Trophoblast cell (in vitro differentiated cells and primary cell): Measurements from ENCODE around the gene MYNN.

Experiments
- DNase-seq, 2 donors: peaks; one replicate each; pipeline ENCODE4 v3.0.0-alpha.2; 2016
- H2AFZ ChIP-seq: 2 replicates; pipeline ENCODE4 v1.6.1; 2013; ENCODE audit warnings: low read length, moderate library complexity, mild to moderate bottlenecking; ENCODE audit not compliant: insufficient read depth, poor library complexity
- H2AK5ac ChIP-seq: 2 replicates; pipeline ENCODE4 v1.6.1; 2013; ENCODE audit warnings: mild to moderate bottlenecking, low read length
- H2BK120ac ChIP-seq: 2 replicates; pipeline ENCODE4 v1.6.1; 2013; ENCODE audit warnings: low read length, mild to moderate bottlenecking, moderate library complexity; ENCODE audit not compliant: insufficient read depth, poor library complexity
- H2BK12ac ChIP-seq: 2 replicates; pipeline ENCODE4 v1.6.1; 2013; ENCODE audit warnings: mild to moderate bottlenecking, low read length, moderate library complexity
- H2BK5ac ChIP-seq: 2 replicates; pipeline ENCODE4 v1.6.1; 2013; ENCODE audit warnings: low read length, low read depth, moderate library complexity, mild to moderate bottlenecking; ENCODE audit not compliant: poor library complexity
- H3K14ac ChIP-seq: 2 replicates; pipeline ENCODE4 v1.6.1; 2013; ENCODE audit warnings: mild to moderate bottlenecking, low read length
- H3K18ac ChIP-seq: 2 replicates; pipeline ENCODE4 v1.6.1; 2013; ENCODE audit warnings: mild to moderate bottlenecking, low read length
- H3K23ac ChIP-seq: 2 replicates; pipeline ENCODE4 v1.6.1; 2013; ENCODE audit warnings: low read length
- H3K27ac ChIP-seq: 2 replicates; pipeline ENCODE4 v1.5.1; 2013; ENCODE audit warnings: low read depth, mild to moderate bottlenecking, inconsistent platforms, low read length, moderate library complexity
- H3K27me3 ChIP-seq: 2 replicates; pipeline ENCODE4 v1.6.1; 2013; ENCODE audit warnings: inconsistent platforms, mild to moderate bottlenecking, low read length, moderate library complexity; ENCODE audit not compliant: insufficient read depth
- H3K36me3 ChIP-seq, 2 experiments: 1 replicate in 1 of 2; 2 replicates in 1 of 2; pipeline ENCODE4 v1.6.1; 2013; ENCODE audit warnings: low read length in 2 of 2, mild to moderate bottlenecking in 2 of 2, moderate library complexity in 1 of 2; ENCODE audit not compliant: insufficient read depth in 2 of 2, control insufficient read depth in 1 of 2
- H3K4ac ChIP-seq: 2 replicates; pipeline ENCODE4 v1.6.1; 2013; ENCODE audit warnings: low read depth, mild to moderate bottlenecking, low read length, moderate library complexity
- H3K4me1 ChIP-seq, 2 experiments: 1 replicate in 1 of 2; 2 replicates in 1 of 2; pipeline ENCODE4 v1.6.1; 2013; ENCODE audit warnings: low read length in 2 of 2, mild to moderate bottlenecking in 2 of 2, moderate library complexity in 1 of 2; ENCODE audit not compliant: insufficient read depth in 2 of 2, control insufficient read depth in 1 of 2
- H3K4me2 ChIP-seq: 2 replicates; pipeline ENCODE4 v1.6.1; 2013; ENCODE audit warnings: inconsistent platforms, mild to moderate bottlenecking, low read length, moderate library complexity
- H3K4me3 ChIP-seq: 2 replicates; pipeline ENCODE4 v1.5.1; 2013; ENCODE audit warnings: mild to moderate bottlenecking, low read depth, low read length, inconsistent platforms
- H3K79me1 ChIP-seq: one replicate; pipeline ENCODE4 v1.6.1; 2013; ENCODE audit warnings: low read length
- H3K79me2 ChIP-seq: 2 replicates; pipeline ENCODE4 v1.6.1; 2013; ENCODE audit warnings: low read length, mild to moderate bottlenecking; ENCODE audit not compliant: control insufficient read depth, insufficient read depth, poor library complexity
- H3K9ac ChIP-seq: 2 replicates; pipeline ENCODE4 v1.6.1; 2013; ENCODE audit warnings: mild to moderate bottlenecking, low read length
- H3K9me3 ChIP-seq: 2 replicates; pipeline ENCODE4 v1.6.1; 2013; ENCODE audit warnings: low read depth, mild to moderate bottlenecking, control low read depth, inconsistent platforms, low read length; ENCODE audit not compliant: insufficient read depth
- H4K12ac ChIP-seq: 2 replicates; pipeline ENCODE4 v1.6.1; 2013; ENCODE audit warnings: low read depth, mild to moderate bottlenecking, low read length, moderate library complexity
- H4K8ac ChIP-seq: 2 replicates; pipeline ENCODE4 v1.6.1; 2013; ENCODE audit warnings: low read depth, mild to moderate bottlenecking, low read length, moderate library complexity
- H4K91ac ChIP-seq: one replicate; pipeline ENCODE4 v1.6.1; 2013; ENCODE audit warnings: low read depth, mild to moderate bottlenecking, low read length, moderate library complexity
- WGBS: extraction: QIAGEN DNeasy Blood & Tissue Kit; methylation state at CpG from one replicate; pipeline ENCODE4 v1.1.7; 2013; ENCODE audit warnings: missing lambda C conversion rate; ENCODE audit not compliant: insufficient read length, insufficient coverage; ENCODE audit errors: extremely low coverage; 5-methylcytosine and 5-hydroxymethylcytosine counted together

Gene MYNN

GRCh38 chr3:169790219-169790618 is 17.0 kb downstream of the MYNN start:
- no peak overlapping the region for H3K14ac ChIP-seq
- H3K9me3 ChIP-seq: no peaks in the 10 kb centered on the region
- no peak for DNase-seq
- H3K23ac ChIP-seq: no peak overlapping the region
- no peak overlapping the region for H2BK12ac ChIP-seq
- H3K4me1 ChIP-seq: no peaks in the 10 kb centered on the region
- H3K4ac ChIP-seq: no peak overlapping the region
- H3K27me3 ChIP-seq: no peaks in the 10 kb centered on the region
- no peaks in the 10 kb centered on the region for H3K79me2 ChIP-seq
- H4K12ac ChIP-seq: no peak overlapping the region
- no peak overlapping the region for H3K27ac ChIP-seq
- no peaks in the 10 kb centered on the region for H3K79me1 ChIP-seq
- H3K18ac ChIP-seq: no peak overlapping the region
- H4K91ac ChIP-seq: no peak overlapping the region
- H3K4me2 ChIP-seq: no peak overlapping the region
- no peak overlapping the region for H3K9ac ChIP-seq
- no peak overlapping the region for H2BK5ac ChIP-seq
- no peak overlapping the region for H2AK5ac ChIP-seq
- no peak overlapping the region for H2AFZ ChIP-seq
- H3K4me3 ChIP-seq: no peak overlapping the region
- H4K8ac ChIP-seq: no peak overlapping the region
- H3K36me3 ChIP-seq: peaks cover 5 to 11% of the 10 kb centered on the region in 2 experiments
- no peak overlapping the region for H2BK120ac ChIP-seq

DNA sequence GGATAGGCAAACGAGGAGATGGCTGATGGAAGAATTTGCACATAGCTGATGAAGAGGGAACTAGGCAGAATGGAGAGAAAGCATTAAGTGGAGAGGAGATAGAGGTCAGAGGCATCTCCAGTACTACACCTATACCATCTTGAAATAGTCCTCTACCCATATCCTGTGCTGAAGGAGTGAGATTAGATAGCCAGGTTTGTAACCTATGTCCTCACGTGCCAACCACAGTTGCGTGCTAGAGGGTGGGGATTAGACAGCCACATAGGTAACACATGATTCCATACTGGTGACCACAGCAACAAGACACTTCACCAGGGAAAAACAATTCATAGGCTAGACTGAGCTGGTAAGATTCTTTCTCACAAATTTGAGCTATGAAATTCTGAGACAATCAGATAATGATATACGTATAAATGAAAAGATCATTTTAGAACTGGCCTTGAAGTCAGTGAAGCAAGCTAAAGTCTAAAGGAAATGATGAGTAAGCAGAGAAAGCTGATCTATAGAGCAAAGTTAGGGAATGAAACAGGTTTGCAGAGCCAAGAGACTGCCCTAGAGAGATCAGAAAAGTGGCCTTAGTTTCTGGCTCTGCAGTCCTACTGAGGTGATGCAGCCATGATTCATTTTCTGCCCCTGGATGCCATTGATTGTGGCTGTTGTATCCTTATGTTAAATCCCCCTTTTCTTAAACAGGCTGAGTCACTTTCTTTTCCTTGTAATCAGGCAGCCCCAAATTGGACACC is 17.7 kb downstream of the MYNN start:
- H3K4me3 ChIP-seq: no peak overlapping the region
- H2BK120ac ChIP-seq: no peak overlapping the region
- H3K4ac ChIP-seq: no peak overlapping the region
- no peak overlapping the region for H4K91ac ChIP-seq
- no peak overlapping the region for H3K14ac ChIP-seq
- no peaks in the 10 kb centered on the region for H3K79me2 ChIP-seq
- H3K9me3 ChIP-seq: no peaks in the 10 kb centered on the region
- no peak overlapping the region for H2BK12ac ChIP-seq
- H3K18ac ChIP-seq: no peak overlapping the region
- no peaks in the 10 kb centered on the region for H3K79me1 ChIP-seq
- H2AFZ ChIP-seq: no peak overlapping the region
- no peak overlapping the region for H4K8ac ChIP-seq
- peak; percentile 49 to 74 for DNase-seq
- H4K12ac ChIP-seq: no peak overlapping the region
- peaks cover 5 to 8% of the 10 kb centered on the region in 2 experiments for H3K36me3 ChIP-seq
- H3K4me1 ChIP-seq: no peaks in the 10 kb centered on the region
- H3K23ac ChIP-seq: no peak overlapping the region
- H3K4me2 ChIP-seq: no peak overlapping the region
- H2AK5ac ChIP-seq: no peak overlapping the region
- WGBS: no CpG with 5 or more reads among the region's 4 CpGs
- H3K27me3 ChIP-seq: no peaks in the 10 kb centered on the region
- no peak overlapping the region for H3K27ac ChIP-seq
- no peak overlapping the region for H3K9ac ChIP-seq
- no peak overlapping the region for H2BK5ac ChIP-seq

DNA sequence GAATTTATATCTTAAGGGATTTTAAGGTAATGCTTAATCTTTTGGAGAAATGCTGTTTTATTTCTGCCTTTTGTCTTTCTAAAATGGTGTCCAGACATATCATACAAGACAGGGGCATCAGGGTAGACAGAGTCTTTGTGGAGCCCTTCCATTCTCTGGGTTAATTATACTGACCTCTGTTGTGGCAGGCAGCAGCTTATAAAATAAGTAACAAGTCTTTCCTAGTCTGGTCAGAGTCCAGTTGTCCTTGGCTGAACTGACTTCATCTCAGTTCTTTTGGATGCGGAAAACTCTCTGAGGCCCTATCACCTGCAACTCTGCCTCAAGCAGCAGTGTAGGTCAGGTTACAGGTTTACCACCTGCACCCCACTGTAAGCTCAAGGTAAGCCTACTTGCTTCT is 19.2 kb downstream of the MYNN start:
- H3K9ac ChIP-seq: no peak overlapping the region
- no peak overlapping the region for H4K91ac ChIP-seq
- H2AFZ ChIP-seq: no peak overlapping the region
- no peak overlapping the region for H2BK12ac ChIP-seq
- H3K4me3 ChIP-seq: no peak overlapping the region
- H2BK5ac ChIP-seq: no peak overlapping the region
- no peaks in the 10 kb centered on the region for H3K9me3 ChIP-seq
- no peak overlapping the region for H3K27ac ChIP-seq
- no peaks in the 10 kb centered on the region for H3K4me1 ChIP-seq
- H3K36me3 ChIP-seq: peaks cover 5 to 6% of the 10 kb centered on the region in 2 experiments
- H3K79me1 ChIP-seq: no peaks in the 10 kb centered on the region
- DNase-seq: no peak
- H3K79me2 ChIP-seq: no peaks in the 10 kb centered on the region
- no peak overlapping the region for H3K14ac ChIP-seq
- no peak overlapping the region for H3K4me2 ChIP-seq
- no peak overlapping the region for H4K8ac ChIP-seq
- H2AK5ac ChIP-seq: no peak overlapping the region
- WGBS: no CpG with 5 or more reads among the region's 1 CpG
- no peak overlapping the region for H3K18ac ChIP-seq
- no peak overlapping the region for H2BK120ac ChIP-seq
- no peak overlapping the region for H3K23ac ChIP-seq
- no peaks in the 10 kb centered on the region for H3K27me3 ChIP-seq
- no peak overlapping the region for H4K12ac ChIP-seq
- H3K4ac ChIP-seq: no peak overlapping the region

DNA sequence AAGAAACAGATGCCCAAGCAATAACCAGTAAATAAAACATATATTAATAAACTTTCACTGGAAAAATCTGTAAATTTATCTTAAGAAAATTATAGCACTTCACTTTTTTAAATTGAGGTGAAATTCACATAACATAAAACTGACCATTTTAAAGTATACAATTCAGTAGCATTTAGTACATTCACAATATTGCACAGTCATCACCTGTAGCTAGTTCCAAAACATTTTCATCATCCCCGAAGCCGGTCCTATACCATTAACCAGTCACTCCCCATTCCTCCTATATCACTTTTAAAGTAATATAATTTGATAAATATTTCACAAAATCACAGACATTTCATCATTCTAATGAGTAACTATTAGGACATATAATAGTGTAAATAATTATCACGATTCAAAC is 31.5 kb downstream of the MYNN start:
- no peak overlapping the region for H2BK12ac ChIP-seq
- no peak overlapping the region for H4K91ac ChIP-seq
- H2BK120ac ChIP-seq: no peak overlapping the region
- H3K4me3 ChIP-seq: no peak overlapping the region
- no peak overlapping the region for H3K9ac ChIP-seq
- no CpG with 5 or more reads among the region's 3 CpGs for WGBS
- no peak overlapping the region for H3K4ac ChIP-seq
- H4K12ac ChIP-seq: no peak overlapping the region
- H3K79me2 ChIP-seq: no peaks in the 10 kb centered on the region
- H2BK5ac ChIP-seq: no peak overlapping the region
- no peak overlapping the region for H2AK5ac ChIP-seq
- no peak overlapping the region for H3K18ac ChIP-seq
- no peaks in the 10 kb centered on the region for H3K27me3 ChIP-seq
- no peak overlapping the region for H3K14ac ChIP-seq
- H3K23ac ChIP-seq: no peak overlapping the region
- no peak overlapping the region for H4K8ac ChIP-seq
- no peak for DNase-seq
- H3K4me1 ChIP-seq: no peaks in the 10 kb centered on the region
- no peaks in the 10 kb centered on the region for H3K9me3 ChIP-seq
- peaks cover 2% of the 10 kb centered on the region in 2 experiments for H3K36me3 ChIP-seq
- no peak overlapping the region for H3K27ac ChIP-seq
- no peak overlapping the region for H2AFZ ChIP-seq
- no peak overlapping the region for H3K4me2 ChIP-seq
- no peaks in the 10 kb centered on the region for H3K79me1 ChIP-seq
